Loucy (cell line): ENCODE measurements around the gene ARFRP1.

Experiments used
- H2AFZ ChIP-seq: fragments of 200-600 bp; sonication (generic); 2 replicates; pipeline ENCODE4 v1.6.0; 2016; ENCODE audit warnings: antibody characterized with exemption, mild to moderate bottlenecking, low read length, moderate library complexity
- H3F3A ChIP-seq: fragments of 200-600 bp; 2 replicates; pipeline ENCODE4 v1.6.0; 2016; ENCODE audit warnings: antibody characterized with exemption, low read depth, mild to moderate bottlenecking
- H3K27me3 ChIP-seq: fragments of 200-600 bp; sonication (generic); 2 replicates; pipeline ENCODE4 v1.6.1; 2014; ENCODE audit warnings: low read length, mild to moderate bottlenecking; ENCODE audit not compliant: insufficient read depth, poor library complexity, severe bottlenecking
- H3K36me3 ChIP-seq: fragments of 200-600 bp; sonication (generic); 2 replicates; pipeline ENCODE4 v1.6.1; 2016; ENCODE audit warnings: low read length; ENCODE audit not compliant: insufficient read depth
- H3K4me1 ChIP-seq: fragments of 200-600 bp; sonication (generic); 2 replicates; pipeline ENCODE4 v1.5.1; 2014; ENCODE audit warnings: low read length, mild to moderate bottlenecking; ENCODE audit not compliant: insufficient read depth, poor library complexity, severe bottlenecking
- H3K4me2 ChIP-seq: fragments of 200-600 bp; sonication (generic); 2 replicates; pipeline ENCODE4 v1.6.0; 2014; ENCODE audit warnings: antibody characterized with exemption, low read length, low read depth, mild to moderate bottlenecking; ENCODE audit not compliant: poor library complexity, severe bottlenecking
- H3K4me3 ChIP-seq: fragments of 200-600 bp; sonication (generic); 2 replicates; pipeline ENCODE4 v1.5.1; 2014; ENCODE audit warnings: low read length, mild to moderate bottlenecking, mixed read lengths; ENCODE audit not compliant: poor library complexity, severe bottlenecking
- H3K79me2 ChIP-seq: fragments of 200-600 bp; sonication (generic); 2 replicates; pipeline ENCODE4 v1.6.1; 2014; ENCODE audit warnings: low read length; ENCODE audit not compliant: insufficient read depth
- H3K9ac ChIP-seq: fragments of 200-600 bp; sonication (generic); 2 replicates; pipeline ENCODE4 v1.6.0; 2014; ENCODE audit warnings: mild to moderate bottlenecking, low read depth, low read length, moderate library complexity; ENCODE audit not compliant: poor library complexity, severe bottlenecking
- H3K9me2 ChIP-seq: fragments of 200-600 bp; sonication (generic); replicated peaks from 2 replicates; pipeline ENCODE4 v1.6.1; 2016; ENCODE audit warnings: low read depth, low read length, mixed read lengths
- H3K9me3 ChIP-seq: fragments of 200-600 bp; sonication (generic); 2 replicates; pipeline ENCODE4 v1.6.1; 2014; ENCODE audit warnings: mild to moderate bottlenecking, antibody characterized with exemption, low read length, low read depth; ENCODE audit not compliant: insufficient read depth
- H4K20me1 ChIP-seq: fragments of 200-600 bp; sonication (generic); 2 replicates; pipeline ENCODE4 v1.6.0; 2014; ENCODE audit warnings: antibody characterized with exemption, low read length, mild to moderate bottlenecking; ENCODE audit not compliant: insufficient read depth, poor library complexity, severe bottlenecking
- EZH2phosphoT487 ChIP-seq: fragments of 200-600 bp; IDR thresholded peaks from 2 replicates; pipeline ENCODE4 v1.6.1; 2018; ENCODE audit warnings: antibody characterized with exemption, mild to moderate bottlenecking, moderate library complexity, borderline replicate concordance
- TF ChIP-seq, protein P1 (sequence below): fragments of 200-600 bp; sonication (generic); conservative IDR thresholded peaks from 2 replicates; pipeline ENCODE4 v1.5.1; 2014; ENCODE audit warnings: mild to moderate bottlenecking, antibody characterized with exemption, low read length

Gene ARFRP1

DNA sequence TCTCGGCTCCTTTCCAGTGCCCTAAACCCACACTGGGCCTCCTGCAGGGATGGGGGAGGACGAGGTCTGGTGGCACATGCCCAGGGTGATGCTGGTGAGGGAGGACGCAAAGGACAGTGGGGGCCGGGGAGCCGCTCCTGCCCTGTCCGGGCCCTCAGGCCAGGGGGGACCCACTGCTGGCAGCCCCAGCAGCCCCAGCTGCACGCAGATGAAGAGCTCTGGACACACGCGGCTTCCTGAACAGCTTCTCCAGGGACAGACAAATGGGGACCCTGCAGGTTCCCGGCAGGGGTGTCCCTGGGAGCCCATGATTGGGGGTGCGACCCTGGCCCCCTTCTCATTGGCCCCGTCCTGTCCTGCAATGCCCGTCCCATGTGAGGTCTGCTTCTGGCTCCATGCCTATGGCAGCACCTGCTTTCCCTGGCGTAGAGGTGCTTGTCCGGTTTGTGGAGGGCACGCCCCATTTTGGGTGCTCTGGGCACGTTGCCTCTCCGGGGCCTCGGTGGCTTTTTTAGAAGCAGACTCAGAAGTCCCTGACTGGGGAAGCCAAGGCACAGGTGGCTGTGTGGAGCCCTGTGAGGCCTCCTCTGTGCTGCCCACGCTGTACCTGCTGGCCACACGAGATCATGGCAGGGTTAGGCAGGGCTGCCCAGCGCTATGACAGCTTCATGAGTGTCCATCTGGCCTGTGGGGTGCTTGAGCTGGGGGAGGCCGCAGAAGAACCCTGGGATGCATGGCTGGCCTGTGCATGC is 26.7 kb downstream of the ARFRP1 start:
- Histone ChIP-seq H3F3A (no peaks in the 10 kb centered on the region), H4K20me1 (no peaks in the 10 kb centered on the region), H3K4me1 (peaks cover 4% of the 10 kb centered on the region), H3K9ac (no peak overlapping the region), H2AFZ (no peak overlapping the region), H3K27me3 (no peaks in the 10 kb centered on the region), H3K9me2 (no peaks in the 10 kb centered on the region), H3K4me3 (no peak overlapping the region), H3K79me2 (no peaks in the 10 kb centered on the region), H3K4me2 (no peak overlapping the region), H3K9me3 (no peaks in the 10 kb centered on the region), H3K36me3 (no peaks in the 10 kb centered on the region)
- TF ChIP-seq, protein P1, sequence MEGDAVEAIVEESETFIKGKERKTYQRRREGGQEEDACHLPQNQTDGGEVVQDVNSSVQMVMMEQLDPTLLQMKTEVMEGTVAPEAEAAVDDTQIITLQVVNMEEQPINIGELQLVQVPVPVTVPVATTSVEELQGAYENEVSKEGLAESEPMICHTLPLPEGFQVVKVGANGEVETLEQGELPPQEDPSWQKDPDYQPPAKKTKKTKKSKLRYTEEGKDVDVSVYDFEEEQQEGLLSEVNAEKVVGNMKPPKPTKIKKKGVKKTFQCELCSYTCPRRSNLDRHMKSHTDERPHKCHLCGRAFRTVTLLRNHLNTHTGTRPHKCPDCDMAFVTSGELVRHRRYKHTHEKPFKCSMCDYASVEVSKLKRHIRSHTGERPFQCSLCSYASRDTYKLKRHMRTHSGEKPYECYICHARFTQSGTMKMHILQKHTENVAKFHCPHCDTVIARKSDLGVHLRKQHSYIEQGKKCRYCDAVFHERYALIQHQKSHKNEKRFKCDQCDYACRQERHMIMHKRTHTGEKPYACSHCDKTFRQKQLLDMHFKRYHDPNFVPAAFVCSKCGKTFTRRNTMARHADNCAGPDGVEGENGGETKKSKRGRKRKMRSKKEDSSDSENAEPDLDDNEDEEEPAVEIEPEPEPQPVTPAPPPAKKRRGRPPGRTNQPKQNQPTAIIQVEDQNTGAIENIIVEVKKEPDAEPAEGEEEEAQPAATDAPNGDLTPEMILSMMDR = no peak
- no peak for TF ChIP-seq EZH2phosphoT487

DNA sequence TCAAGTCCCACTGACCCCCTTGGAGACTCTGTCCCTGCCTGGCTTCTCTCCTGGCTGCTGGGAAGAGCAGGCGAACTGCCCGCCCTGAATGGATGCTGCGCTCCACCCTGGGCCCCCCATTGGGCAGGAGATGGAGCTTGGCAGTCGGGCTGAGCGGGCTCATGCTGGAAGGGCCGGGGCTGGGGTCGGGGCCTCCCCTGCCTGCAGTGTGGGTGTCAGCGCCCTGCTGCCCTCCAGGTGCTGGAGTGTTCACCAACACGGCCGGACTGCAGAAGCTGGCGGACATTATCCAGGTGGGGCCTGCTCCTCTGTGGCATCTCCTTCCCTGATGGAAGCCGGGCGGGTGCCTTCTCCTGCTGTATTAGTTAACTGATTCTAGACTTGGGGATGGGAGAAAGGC is 27.3 kb downstream of the ARFRP1 start:
- TF ChIP-seq, protein P1 = no peak
- Histone ChIP-seq H2AFZ (no peak overlapping the region), H3K9me3 (no peaks in the 10 kb centered on the region), H3F3A (no peaks in the 10 kb centered on the region), H4K20me1 (no peaks in the 10 kb centered on the region), H3K4me3 (no peak overlapping the region), H3K79me2 (no peaks in the 10 kb centered on the region), H3K36me3 (no peaks in the 10 kb centered on the region), H3K4me2 (no peak overlapping the region), H3K4me1 (peaks cover 4% of the 10 kb centered on the region), H3K9me2 (no peaks in the 10 kb centered on the region), H3K27me3 (no peaks in the 10 kb centered on the region), H3K9ac (no peak overlapping the region)

DNA sequence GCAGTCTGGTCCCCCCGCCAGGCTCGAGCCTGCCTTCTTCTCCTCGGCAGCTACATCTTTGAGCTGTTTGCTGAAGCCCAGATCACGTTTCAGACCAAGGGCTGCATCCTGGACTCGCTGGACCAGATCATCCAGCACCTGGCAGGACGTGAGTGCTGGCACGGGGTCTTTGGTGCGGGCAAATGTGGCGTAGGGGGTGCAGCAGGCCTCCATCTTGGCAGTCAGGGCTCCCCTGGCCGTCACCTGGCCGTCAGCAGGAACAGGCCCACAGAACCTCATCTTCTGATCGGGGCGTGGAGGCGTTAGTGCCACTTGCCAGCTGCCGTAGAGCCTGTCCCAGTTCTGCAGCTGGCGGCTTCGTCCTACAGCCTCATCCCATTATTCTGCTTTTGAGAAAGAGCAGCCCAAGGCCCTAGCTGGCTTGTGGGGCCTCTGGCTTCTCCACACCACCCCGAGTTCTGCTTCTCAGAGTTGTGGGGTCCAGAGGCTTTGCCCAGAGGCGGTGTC is 27.9 kb downstream of the ARFRP1 start:
- H3K9ac ChIP-seq = no peak overlapping the region
- no peaks in the 10 kb centered on the region for H3K9me2 ChIP-seq
- peaks cover 4% of the 10 kb centered on the region for H3K4me1 ChIP-seq
- no peak overlapping the region for H3K4me3 ChIP-seq
- H2AFZ ChIP-seq = no peak overlapping the region
- H3K79me2 ChIP-seq = no peaks in the 10 kb centered on the region
- no peaks in the 10 kb centered on the region for H3F3A ChIP-seq
- H4K20me1 ChIP-seq = no peaks in the 10 kb centered on the region
- no peaks in the 10 kb centered on the region for H3K9me3 ChIP-seq
- no peak overlapping the region for H3K4me2 ChIP-seq
- no peaks in the 10 kb centered on the region for H3K36me3 ChIP-seq
- TF ChIP-seq EZH2phosphoT487 = no peak
- TF ChIP-seq, protein P1 = no peak
- no peaks in the 10 kb centered on the region for H3K27me3 ChIP-seq
